Measurements from ENCODE around the gene ADPRHL1.

DNA sequence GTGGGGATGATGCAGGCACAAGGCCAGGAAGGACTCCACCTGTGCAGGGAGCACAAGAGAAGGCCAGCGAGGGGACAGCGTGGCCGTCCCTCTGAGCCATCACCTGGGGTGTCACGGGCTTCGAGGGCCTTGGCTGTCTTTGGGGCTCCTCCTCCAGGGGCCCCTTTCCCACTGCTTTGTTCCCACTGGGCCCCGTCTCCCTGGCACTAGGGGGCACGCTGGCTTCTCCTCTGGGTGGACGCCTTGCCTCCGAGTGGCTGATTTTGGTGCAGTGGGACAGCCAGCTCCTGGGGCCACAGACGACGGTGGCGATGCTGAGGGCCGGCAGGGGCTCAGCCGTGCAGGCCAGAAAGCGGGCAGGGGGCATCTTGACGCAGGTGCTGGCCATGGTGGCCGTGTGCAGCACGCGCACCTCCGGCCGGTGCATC, 46.2 kb downstream of the ADPRHL1 start:
- TF ChIP-seq POLR2A (IDR thresholded peaks at IDR 0.05) = no peak
- TF ChIP-seq, protein P1, sequence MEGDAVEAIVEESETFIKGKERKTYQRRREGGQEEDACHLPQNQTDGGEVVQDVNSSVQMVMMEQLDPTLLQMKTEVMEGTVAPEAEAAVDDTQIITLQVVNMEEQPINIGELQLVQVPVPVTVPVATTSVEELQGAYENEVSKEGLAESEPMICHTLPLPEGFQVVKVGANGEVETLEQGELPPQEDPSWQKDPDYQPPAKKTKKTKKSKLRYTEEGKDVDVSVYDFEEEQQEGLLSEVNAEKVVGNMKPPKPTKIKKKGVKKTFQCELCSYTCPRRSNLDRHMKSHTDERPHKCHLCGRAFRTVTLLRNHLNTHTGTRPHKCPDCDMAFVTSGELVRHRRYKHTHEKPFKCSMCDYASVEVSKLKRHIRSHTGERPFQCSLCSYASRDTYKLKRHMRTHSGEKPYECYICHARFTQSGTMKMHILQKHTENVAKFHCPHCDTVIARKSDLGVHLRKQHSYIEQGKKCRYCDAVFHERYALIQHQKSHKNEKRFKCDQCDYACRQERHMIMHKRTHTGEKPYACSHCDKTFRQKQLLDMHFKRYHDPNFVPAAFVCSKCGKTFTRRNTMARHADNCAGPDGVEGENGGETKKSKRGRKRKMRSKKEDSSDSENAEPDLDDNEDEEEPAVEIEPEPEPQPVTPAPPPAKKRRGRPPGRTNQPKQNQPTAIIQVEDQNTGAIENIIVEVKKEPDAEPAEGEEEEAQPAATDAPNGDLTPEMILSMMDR (IDR thresholded peaks at IDR 0.05) = no peak

Data from Peyer's patch (tissue), 4 donors.